HG03520 (cell line): ENCODE measurements around the gene FTSJ3.

Experiments
- ATAC-seq: cut with Tn5 transposase; IDR thresholded peaks from one replicate; pipeline ENCODE4 v1.9.1; 2021; ENCODE audit warnings: mild to moderate bottlenecking, moderate library complexity; ENCODE audit not compliant: unreplicated experiment

The FTSJ3 gene

GRCh38 chr17:63790057-63790456, 37.4 kb downstream of the FTSJ3 start:
- ATAC-seq: no peak

- no peak for ATAC-seq
Observed at GRCh38 chr17:63786971-63787711, 40.3 kb downstream of the FTSJ3 start.

GRCh38 chr17:63786117-63786516, 41.3 kb downstream of the FTSJ3 start:
- ATAC-seq: no peak

GRCh38 chr17:63785556-63785955, 41.9 kb downstream of the FTSJ3 start:
- ATAC-seq: no peak

GRCh38 chr17:63783522-63783921, 43.9 kb downstream of the FTSJ3 start:
- no peak for ATAC-seq

- no peak for ATAC-seq
Observed at GRCh38 chr17:63780928-63781327, 46.5 kb downstream of the FTSJ3 start.

GRCh38 chr17:63780507-63780906, 47.0 kb downstream of the FTSJ3 start:
- ATAC-seq: no peak

GRCh38 chr17:63775420-63775819, 52.0 kb downstream of the FTSJ3 start:
- ATAC-seq: no peak

- no peak for ATAC-seq
Observed at GRCh38 chr17:63774969-63775265, 52.5 kb downstream of the FTSJ3 start.

- no peak for ATAC-seq
Observed at GRCh38 chr17:63774141-63774968, 53.1 kb downstream of the FTSJ3 start, which contains the start of gene DDX42. DDX42 (plus strand) TSS chr17:63774170; CDS start chr17:63787050, 12,880 bp downstream.

- ATAC-seq: peak; percentile 85
Observed at GRCh38 chr17:63773272-63774140, 54.0 kb downstream of the FTSJ3 start, which contains the start of gene CCDC47. CCDC47 (minus strand) TSS chr17:63773597; CDS start chr17:63766175, 7,422 bp downstream.

- no peak for ATAC-seq
Observed at GRCh38 chr17:63772801-63773271, 54.6 kb downstream of the FTSJ3 start.
